IMR-90 (cell line): ENCODE measurements around the gene FMO5. TPM values are rescaled to one million over a fixed set of nuclear protein-coding genes. Genes with fewer than 3 reads are reported as not detected.

Experiments
- ATAC-seq: fragments of 200-7000 bp; cut with Tn5 transposase; 2 replicates; pipeline ENCODE4 v1.9.1; 2020; ENCODE audit warnings: low read depth, mild to moderate bottlenecking, moderate library complexity
- BruUV-seq: library from RNA; stranded (reverse); fragments of 400-500 nt; replicated peaks from 2 replicates; lab custom pipeline; 2021; lab: Mats Ljungman, UMichigan
- CTCF ChIA-PET: fragments of 300-600 bp; formaldehyde crosslinking; extraction: SDS; loops from one replicate; lab custom pipeline; 2021; ENCODE audit warnings: antibody characterized with exemption; lab: Yijun Ruan, JAX
- POLR2A ChIA-PET: fragments of 300-600 bp; sonication (Branson Sonifier 250); formaldehyde crosslinking; loops from one replicate; lab custom pipeline; 2022; ENCODE audit warnings: antibody characterized with exemption; ENCODE audit not compliant: unreplicated experiment; lab: Charles Lee
- DNase-seq: peaks from one replicate; pipeline ENCODE4 v3.0.0; 2013
- H2AFZ ChIP-seq: replicated peaks from 2 replicates; pipeline ENCODE3; 2013; ENCODE audit warnings: low read length, mild to moderate bottlenecking; ENCODE audit not compliant: poor library complexity
- H2AK5ac ChIP-seq: 2 replicates; pipeline ENCODE4 v1.6.1; 2013; ENCODE audit warnings: low read depth, low read length, inconsistent platforms
- H2AK9ac ChIP-seq: replicated peaks from 2 replicates; pipeline ENCODE3; 2013; ENCODE audit warnings: mild to moderate bottlenecking, low read depth, low read length, moderate library complexity; ENCODE audit not compliant: poor library complexity
- H2BK120ac ChIP-seq: 2 replicates; pipeline ENCODE4 v1.6.1; 2013; ENCODE audit warnings: low read depth, low read length, inconsistent platforms
- H2BK15ac ChIP-seq: 3 replicates; pipeline ENCODE4 v1.6.1; 2013; ENCODE audit warnings: low read depth, low read length, inconsistent platforms
- H2BK20ac ChIP-seq: 2 replicates; pipeline ENCODE4 v1.6.1; 2013; ENCODE audit warnings: low read depth, mild to moderate bottlenecking, inconsistent platforms, low read length, moderate library complexity
- H2BK5ac ChIP-seq: 2 replicates; pipeline ENCODE4 v1.6.1; 2013; ENCODE audit warnings: mild to moderate bottlenecking, low read depth, low read length, inconsistent platforms; ENCODE audit not compliant: poor library complexity, severe bottlenecking
- H3K14ac ChIP-seq: replicated peaks from 2 replicates; pipeline ENCODE4 v1.6.1; 2013; ENCODE audit warnings: low read depth, low read length, inconsistent platforms
- H3K18ac ChIP-seq: 2 replicates; pipeline ENCODE4 v1.6.1; 2013; ENCODE audit warnings: low read depth, low read length, control low read depth
- H3K23ac ChIP-seq: 2 replicates; pipeline ENCODE4 v1.6.1; 2013; ENCODE audit warnings: low read depth, low read length, inconsistent platforms
- H3K27ac ChIP-seq: 2 replicates; pipeline ENCODE4 v1.5.1; 2013; ENCODE audit warnings: mild to moderate bottlenecking, control low read depth, low read length; ENCODE audit not compliant: insufficient read depth
- H3K27me3 ChIP-seq: 2 replicates; pipeline ENCODE4 v1.6.1; 2013; ENCODE audit warnings: low read length; ENCODE audit not compliant: control insufficient read depth, insufficient read depth
- H3K36me3 ChIP-seq: 2 replicates; pipeline ENCODE4 v1.6.1; 2013; ENCODE audit warnings: low read length, mixed read lengths; ENCODE audit not compliant: control insufficient read depth, insufficient read depth
- H3K4ac ChIP-seq: 2 replicates; pipeline ENCODE4 v1.6.1; 2013; ENCODE audit warnings: low read depth, low read length, inconsistent platforms
- H3K4me1 ChIP-seq: 2 replicates; pipeline ENCODE4 v1.6.1; 2013; ENCODE audit warnings: low read length, mixed read lengths; ENCODE audit not compliant: control insufficient read depth, insufficient read depth
- H3K4me2 ChIP-seq: 2 replicates; pipeline ENCODE4 v1.6.1; 2013; ENCODE audit warnings: low read depth, mild to moderate bottlenecking, control low read depth, low read length, moderate library complexity
- H3K4me3 ChIP-seq: 2 replicates; pipeline ENCODE4 v1.5.1; 2013; ENCODE audit warnings: low read depth, mild to moderate bottlenecking, control low read depth, low read length, moderate library complexity; ENCODE audit not compliant: insufficient read depth
- H3K56ac ChIP-seq: 2 replicates; pipeline ENCODE4 v1.6.1; 2013; ENCODE audit warnings: low read length, inconsistent platforms; ENCODE audit not compliant: insufficient read depth; ENCODE audit errors: extremely low read depth
- H3K79me1 ChIP-seq, 2 experiments: 2 replicates each; pipeline ENCODE4 v1.6.1; 2013; ENCODE audit warnings: low read length in 2 of 2, inconsistent platforms in 1 of 2, low read depth in 1 of 2
- H3K9ac ChIP-seq: 2 replicates; pipeline ENCODE4 v1.6.1; 2013; ENCODE audit warnings: low read depth, low read length, control low read depth
- H3K9me1 ChIP-seq: 2 replicates; pipeline ENCODE4 v1.6.1; 2013; ENCODE audit warnings: low read length, inconsistent platforms; ENCODE audit not compliant: insufficient read depth
- H3K9me3 ChIP-seq: 2 replicates; pipeline ENCODE4 v1.6.1; 2013; ENCODE audit warnings: low read length; ENCODE audit not compliant: control insufficient read depth, insufficient read depth
- H4K20me1 ChIP-seq: 2 replicates; pipeline ENCODE4 v1.6.1; 2013; ENCODE audit warnings: low read length, inconsistent platforms; ENCODE audit not compliant: insufficient read depth
- H4K5ac ChIP-seq: 2 replicates; pipeline ENCODE4 v1.6.1; 2013; ENCODE audit warnings: mild to moderate bottlenecking, low read depth, low read length, control low read depth
- H4K8ac ChIP-seq, 2 experiments: 2 replicates each; pipeline ENCODE4 v1.6.1; 2013; ENCODE audit warnings: low read depth in 2 of 2, low read length in 2 of 2, control low read depth in 1 of 2, inconsistent platforms in 1 of 2
- H4K91ac ChIP-seq: 2 replicates; pipeline ENCODE4 v1.6.1; 2013; ENCODE audit warnings: low read depth, low read length, inconsistent platforms; ENCODE audit not compliant: insufficient read depth
- FOS ChIP-seq: fragments of 150-350 bp; IDR thresholded peaks from 2 replicates; pipeline ENCODE4 v1.6.1; 2016; ENCODE audit warnings: low read depth, low read length
- MAFK ChIP-seq: IDR thresholded peaks from 2 replicates; pipeline ENCODE4 v1.6.1; 2012; ENCODE audit warnings: low read depth, low read length, improper control_type of control experiment
- WGBS, 2 experiments: methylation state at CpG; one replicate each; pipeline versions ENCODE4 v1.1.5 to v1.1.7; 2013; ENCODE audit warnings: missing lambda C conversion rate in 2 of 2; ENCODE audit not compliant: insufficient read length in 1 of 2; ENCODE audit errors: extremely low coverage in 2 of 2; 5-methylcytosine and 5-hydroxymethylcytosine counted together
- dilution Hi-C: fragments of 300-500 bp; cut with HindIII; formaldehyde crosslinking; loops from one replicate; pipeline ENCODE4 v1.14.3; 2018; ENCODE audit warnings: low sequenced_read_pairs; ENCODE audit not compliant: unreplicated experiment
- in situ Hi-C: fragments of 300-500 bp; cut with MboI; formaldehyde crosslinking; loops from 3 replicates; pipeline ENCODE4 v1.14.3; 2019; ENCODE audit warnings: low sequenced_read_pairs, inconsistent platforms, mixed read lengths
- intact Hi-C: fragments of 100-400 bp; cut with micrococcal nuclease; formaldehyde crosslinking; loops from 2 replicates; pipeline ENCODE4 v1.10.0; 2022
- polyA plus RNA-seq, 3 experiments: library from polyadenylated mRNA; depleted of rRNA; stranded (reverse); fragments of >200 nt; gene quantifications; 2 replicates each; pipeline ENCODE4 v1.2.3, GENCODE V29; 2012; ENCODE audit warnings: low replicate concordance in 1 of 3
- total RNA-seq: library from RNA; depleted of rRNA; stranded (reverse); fragments of >200 nt; gene quantifications from 2 replicates; pipeline ENCODE4 v1.2.3, GENCODE V29; 2012
- TF ChIP-seq, protein P1 (sequence below): conservative IDR thresholded peaks from 2 replicates; pipeline ENCODE4 v1.5.1; 2012; ENCODE audit warnings: mild to moderate bottlenecking, low read depth, low read length, improper control_type of control experiment

The FMO5 gene
- total and polyA plus RNA-seq, 2 of the 4 experiments (the other 2 are of a cell fraction) = 0.36 to 0.51 TPM

DNA sequence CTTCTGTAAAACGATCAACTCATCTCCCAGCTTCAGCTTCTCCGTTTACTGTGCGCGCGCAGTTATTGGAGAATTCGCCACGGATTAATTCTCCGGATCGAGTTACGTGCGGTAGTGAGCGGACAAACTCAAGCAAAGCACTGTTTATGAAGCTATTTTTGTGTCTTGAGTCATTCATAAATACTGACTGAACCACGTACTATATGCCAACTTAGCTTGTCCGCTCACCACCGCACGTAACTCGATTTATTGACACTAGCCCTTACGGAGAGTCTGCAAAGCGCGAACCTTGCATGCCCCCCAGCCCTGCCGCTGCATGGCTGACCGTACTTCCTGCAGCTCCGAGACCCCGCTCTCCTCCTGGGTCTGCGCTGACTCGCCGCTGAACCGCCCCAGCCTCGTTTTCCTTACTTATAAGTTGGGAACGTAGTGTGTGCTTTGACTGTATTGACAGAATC, 18.1 kb upstream of the FMO5 start:
- Histone ChIP-seq H2BK120ac (no peak overlapping the region; the same call in 1 of the 2 replicates), H3K4me2 (peak overlapping the region; percentile 85), H4K20me1 (peaks cover 34% of the 10 kb centered on the region), H4K5ac (no peak overlapping the region), H2AK9ac (peak overlapping the region; percentile 65), H3K14ac (0 out of 2 replicates have a peak overlapping the region, but pooled peaks have one; percentile 64), H3K9ac (peak overlapping the region; percentile 77), H2BK5ac (peak overlapping the region; percentile 35), H3K79me1 (peaks cover 3 to 30% of the 10 kb centered on the region in 2 experiments; a peak in 3 of 4 replicates), H3K18ac (no peak overlapping the region; the same call in 1 of the 2 replicates), H3K4ac (peak overlapping the region; percentile 58), H3K9me3 (no peaks in the 10 kb centered on the region), H3K36me3 (no peaks in the 10 kb centered on the region), H3K4me3 (peak overlapping the region; percentile 70), H2BK20ac (no peak overlapping the region), H3K9me1 (peaks cover 11% of the 10 kb centered on the region), H2BK15ac (no peak overlapping the region), H2AFZ (peak overlapping the region; percentile 99), H4K91ac (peak overlapping the region; percentile 3; the same call in 1 of the 2 replicates), H2AK5ac (peak overlapping the region; percentile 11; the same call in 1 of the 2 replicates), H3K27ac (peak overlapping the region; percentile 70), H3K56ac (peak overlapping the region; percentile 70), H3K27me3 (no peaks in the 10 kb centered on the region), H3K23ac (peak overlapping the region; percentile 55), H4K8ac (peak overlapping the region in 1 of 2 experiments; percentile 4; a peak in 1 of 4 replicates), H3K4me1 (peaks cover 7% of the 10 kb centered on the region)
- TF ChIP-seq, protein P1, sequence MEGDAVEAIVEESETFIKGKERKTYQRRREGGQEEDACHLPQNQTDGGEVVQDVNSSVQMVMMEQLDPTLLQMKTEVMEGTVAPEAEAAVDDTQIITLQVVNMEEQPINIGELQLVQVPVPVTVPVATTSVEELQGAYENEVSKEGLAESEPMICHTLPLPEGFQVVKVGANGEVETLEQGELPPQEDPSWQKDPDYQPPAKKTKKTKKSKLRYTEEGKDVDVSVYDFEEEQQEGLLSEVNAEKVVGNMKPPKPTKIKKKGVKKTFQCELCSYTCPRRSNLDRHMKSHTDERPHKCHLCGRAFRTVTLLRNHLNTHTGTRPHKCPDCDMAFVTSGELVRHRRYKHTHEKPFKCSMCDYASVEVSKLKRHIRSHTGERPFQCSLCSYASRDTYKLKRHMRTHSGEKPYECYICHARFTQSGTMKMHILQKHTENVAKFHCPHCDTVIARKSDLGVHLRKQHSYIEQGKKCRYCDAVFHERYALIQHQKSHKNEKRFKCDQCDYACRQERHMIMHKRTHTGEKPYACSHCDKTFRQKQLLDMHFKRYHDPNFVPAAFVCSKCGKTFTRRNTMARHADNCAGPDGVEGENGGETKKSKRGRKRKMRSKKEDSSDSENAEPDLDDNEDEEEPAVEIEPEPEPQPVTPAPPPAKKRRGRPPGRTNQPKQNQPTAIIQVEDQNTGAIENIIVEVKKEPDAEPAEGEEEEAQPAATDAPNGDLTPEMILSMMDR = no peak
- TF ChIP-seq MAFK (peak; percentile 1; the same call in 1 of the 2 replicates), FOS (0 out of 2 replicates have a peak, but pooled peaks have one; percentile 6)
- intact Hi-C loops (loop anchor here (1.0 to 2.0 kb wide), 2 partner anchors 50 to 159 kb away; no protein-coding TSS in a partner anchor), dilution Hi-C loops (no loop called here), in situ Hi-C loops (no loop called here)
- CTCF ChIA-PET = interaction anchor here (0.6 to 1.5 kb wide), 10 partner anchors 10 to 248 kb away, joined by 3 to 5 read pairs (median 3); partner anchors contain the start of gene FMO5
- peak; percentile 86 for DNase-seq
- ATAC-seq = peak; percentile 32
- BruUV-seq = no TSS peak
- 0% methylated on average over 4 of the region's 30 CpGs; no CpG with 5 or more reads in 1 of the 2 experiments for WGBS, 2 experiments
- POLR2A ChIA-PET = interaction anchor here (1.2 kb wide), 1 partner anchor 159 kb away, joined by 9 read pairs; no protein-coding TSS in a partner anchor
